Type B pancreatic cell (in vitro differentiated cells): ENCODE results near the gene MUC3A. TPM values are rescaled to one million over a fixed set of nuclear protein-coding genes. Genes with fewer than 3 reads are reported as not detected.

Experiments used
- DNase-seq: peaks from one replicate; pipeline ENCODE4 v3.0.0; 2021; ENCODE audit warnings: mixed read lengths; ENCODE audit not compliant: unreplicated experiment; ENCODE audit errors: extremely low spot score
- H3K27ac Mint-ChIP-seq: 2 replicates; pipeline ENCODE4 v1.8.0; 2021; ENCODE audit warnings: mild to moderate bottlenecking, mixed read lengths
- H3K27me3 Mint-ChIP-seq: 2 replicates; pipeline ENCODE4 v1.8.0; 2021; ENCODE audit warnings: mixed read lengths
- H3K36me3 Mint-ChIP-seq: 2 replicates; pipeline ENCODE4 v1.8.0; 2021; ENCODE audit warnings: mixed read lengths
- H3K4me1 Mint-ChIP-seq: one replicate; pipeline ENCODE4 v1.8.0; 2021; ENCODE audit warnings: mixed read lengths; ENCODE audit not compliant: unreplicated experiment
- H3K4me3 Mint-ChIP-seq: 2 replicates; pipeline ENCODE4 v1.8.0; 2021; ENCODE audit warnings: mild to moderate bottlenecking, mixed read lengths
- H3K9me3 Mint-ChIP-seq: 2 replicates; pipeline ENCODE4 v1.8.0; 2021; ENCODE audit warnings: mixed read lengths
- CTCF ChIP-seq: fragments of 200-600 bp; sonication (generic); conservative IDR thresholded peaks from 2 replicates; pipeline ENCODE4 v1.5.0; 2021; ENCODE audit warnings: antibody characterized with exemption, mild to moderate bottlenecking
- total RNA-seq: library from RNA; stranded (reverse); gene quantifications from 2 replicates; pipeline ENCODE4 v1.2.1, GENCODE V29; 2021; ENCODE audit warnings: low replicate concordance

The MUC3A gene
- total RNA-seq, 1 donor from 2014 or later: 8.2 TPM

DNA sequence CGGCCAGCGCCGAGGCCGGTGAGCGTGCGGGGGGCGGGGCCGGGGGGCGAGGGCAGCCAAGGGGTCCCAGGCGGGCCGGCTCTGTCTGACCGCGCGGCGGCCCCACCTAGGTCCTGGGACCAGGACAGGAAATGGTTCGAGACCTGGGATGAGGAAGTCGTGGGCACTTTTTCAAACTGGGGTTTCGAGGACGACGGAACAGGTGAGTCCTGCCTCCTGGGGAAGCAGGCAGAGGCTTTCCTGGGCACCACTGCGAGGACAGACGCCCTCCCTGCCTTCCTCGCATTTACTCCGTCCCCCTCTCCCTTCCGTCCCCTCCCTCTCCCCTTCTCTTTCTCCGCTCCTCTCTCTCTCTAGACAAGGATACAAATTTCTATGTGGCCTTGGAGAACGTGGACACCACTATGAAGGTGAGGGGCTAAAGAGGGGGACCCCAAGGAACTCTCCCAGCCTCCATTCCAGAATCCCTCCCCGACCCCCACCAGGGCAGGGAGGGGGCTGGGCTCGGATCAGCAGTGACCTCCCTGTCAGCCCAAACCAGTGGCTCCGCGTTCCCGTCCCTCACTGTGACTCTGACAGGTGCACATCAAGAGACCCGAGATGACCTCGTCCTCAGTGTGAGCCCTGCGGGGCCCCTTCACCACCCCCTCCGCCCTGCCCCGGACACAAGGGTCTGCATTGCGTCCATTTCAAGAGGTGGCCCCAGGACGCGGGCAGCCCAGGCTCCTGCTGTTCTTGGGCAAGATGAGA lies 17.4 kb downstream of the MUC3A start:
- Mint-ChIP-seq H3K9me3 (no peaks in the 10 kb centered on the region), H3K4me3 (peak overlapping the region; percentile 74), H3K36me3 (no peaks in the 10 kb centered on the region), H3K4me1 (peaks cover 7% of the 10 kb centered on the region), H3K27me3 (peaks cover 84% of the 10 kb centered on the region), H3K27ac (peak overlapping the region; percentile 15)
- DNase-seq: peak; percentile 75
- peak; percentile 50 for TF ChIP-seq CTCF

- H3K9me3 Mint-ChIP-seq: no peaks in the 10 kb centered on the region
- no peak for TF ChIP-seq CTCF
- H3K4me3 Mint-ChIP-seq: peak overlapping the region; percentile 62
- DNase-seq: no peak
- H3K27ac Mint-ChIP-seq: peak overlapping the region; percentile 15
- peaks cover 89% of the 10 kb centered on the region for H3K27me3 Mint-ChIP-seq
- H3K36me3 Mint-ChIP-seq: no peaks in the 10 kb centered on the region
- peaks cover 7% of the 10 kb centered on the region for H3K4me1 Mint-ChIP-seq
Observed at GRCh38 chr7:100967292-100967863, 18.0 kb downstream of the MUC3A start.

DNA sequence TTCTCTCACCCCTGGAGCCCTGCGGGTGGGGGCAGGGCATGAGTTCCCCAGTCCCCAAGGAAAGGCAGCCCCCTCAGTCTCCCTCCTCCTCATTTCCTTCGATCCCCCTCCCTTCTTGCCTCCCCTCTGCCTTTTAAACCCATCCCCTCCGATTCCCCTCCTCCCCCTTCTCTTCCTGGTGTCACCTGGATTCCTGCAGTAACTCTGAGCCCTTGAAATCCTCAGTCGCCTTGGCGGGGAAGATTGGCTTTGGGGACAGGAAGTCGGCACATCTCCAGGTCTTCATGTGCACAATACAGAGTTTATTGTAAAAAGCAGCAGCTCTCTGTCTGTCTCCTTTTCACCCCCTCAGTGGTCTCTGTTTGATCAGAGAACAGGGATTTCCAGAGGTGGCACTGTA lies 18.7 kb downstream of the MUC3A start:
- peaks cover 7% of the 10 kb centered on the region for H3K4me1 Mint-ChIP-seq
- H3K9me3 Mint-ChIP-seq: no peaks in the 10 kb centered on the region
- no peak for DNase-seq
- H3K27ac Mint-ChIP-seq: no peak overlapping the region
- H3K36me3 Mint-ChIP-seq: no peaks in the 10 kb centered on the region
- H3K4me3 Mint-ChIP-seq: peak overlapping the region; percentile 22
- no peak for TF ChIP-seq CTCF
- H3K27me3 Mint-ChIP-seq: peaks cover 88% of the 10 kb centered on the region

GRCh38 chr7:100968650-100969049 lies 19.3 kb downstream of the MUC3A start:
- Mint-ChIP-seq H3K9me3 (no peaks in the 10 kb centered on the region), H3K4me3 (no peak overlapping the region), H3K36me3 (no peaks in the 10 kb centered on the region), H3K4me1 (peaks cover 7% of the 10 kb centered on the region), H3K27ac (no peak overlapping the region), H3K27me3 (peaks cover 85% of the 10 kb centered on the region)
- no peak for DNase-seq
- TF ChIP-seq CTCF: no peak

- TF ChIP-seq CTCF: no peak
- no peak for DNase-seq
- no peaks in the 10 kb centered on the region for H3K36me3 Mint-ChIP-seq
- no peak within 1 kb of the TSS for H3K4me3 Mint-ChIP-seq
- peaks cover 2% of the 10 kb centered on the region for H3K9me3 Mint-ChIP-seq
- H3K27ac Mint-ChIP-seq: no peak within 1 kb of the TSS
- peaks cover 7% of the 10 kb centered on the region for H3K4me1 Mint-ChIP-seq
- H3K27me3 Mint-ChIP-seq: peaks cover 82% of the 10 kb centered on the region
Observed at GRCh38 chr7:100969066-100969615, 19.8 kb downstream of the MUC3A start, which contains the start of gene MUC12. MUC12 (plus strand) TSS chr7:100969565; CDS start chr7:100969623, 58 bp downstream.
